Neural progenitor cell (in vitro differentiated cells): ENCODE results near the gene KCTD16. TPM values are rescaled to one million over a fixed set of nuclear protein-coding genes. Genes with fewer than 3 reads are reported as not detected.

Source experiments
- DNase-seq: peaks from one replicate; pipeline ENCODE4 v3.0.0-alpha.2; 2016; ENCODE audit warnings: low spot score
- H2AFZ ChIP-seq: fragments of 200-600 bp; sonication (generic); replicated peaks from 2 replicates; pipeline ENCODE4 v1.6.1; 2016; ENCODE audit warnings: antibody characterized with exemption
- H3F3A ChIP-seq: fragments of 200-600 bp; sonication (generic); 2 replicates; pipeline ENCODE4 v1.6.1; 2016; ENCODE audit warnings: antibody characterized with exemption, low read depth
- H3K27ac ChIP-seq: fragments of 200-600 bp; sonication (generic); 2 replicates; pipeline ENCODE4 v1.5.1; 2016; ENCODE audit warnings: mild to moderate bottlenecking
- H3K27me3 ChIP-seq: fragments of 200-600 bp; sonication (generic); 2 replicates; pipeline ENCODE4 v1.6.1; 2016; ENCODE audit warnings: mild to moderate bottlenecking, moderate library complexity
- H3K36me3 ChIP-seq: fragments of 200-600 bp; sonication (generic); 2 replicates; pipeline ENCODE4 v1.5.1; 2016
- H3K4me1 ChIP-seq: fragments of 200-600 bp; sonication (generic); 2 replicates; pipeline ENCODE4 v1.6.1; 2016; ENCODE audit warnings: mixed run types
- H3K4me2 ChIP-seq: fragments of 200-600 bp; sonication (generic); 2 replicates; pipeline ENCODE4 v1.6.1; 2016
- H3K4me3 ChIP-seq: fragments of 200-600 bp; sonication (generic); 2 replicates; pipeline ENCODE4 v1.5.1; 2016
- H3K79me2 ChIP-seq: fragments of 200-600 bp; sonication (generic); 2 replicates; pipeline ENCODE4 v1.6.1; 2016; ENCODE audit warnings: low read depth
- H3K9ac ChIP-seq: fragments of 200-600 bp; sonication (generic); 2 replicates; pipeline ENCODE4 v1.6.1; 2016
- H3K9me3 ChIP-seq: fragments of 200-600 bp; sonication (generic); 2 replicates; pipeline ENCODE4 v1.5.1; 2016; ENCODE audit warnings: low read depth
- H4K20me1 ChIP-seq: fragments of 200-600 bp; sonication (generic); 2 replicates; pipeline ENCODE4 v1.6.1; 2016; ENCODE audit warnings: low read depth
- H3K27ac Mint-ChIP-seq: 3 replicates; pipeline ENCODE4 v1.8.0; 2021; ENCODE audit warnings: mixed read lengths
- H3K27me3 Mint-ChIP-seq: 2 replicates; pipeline ENCODE4 v1.8.0; 2022; ENCODE audit warnings: low read depth, mild to moderate bottlenecking, inconsistent platforms, moderate library complexity, mixed read lengths; ENCODE audit not compliant: insufficient read depth
- H3K36me3 Mint-ChIP-seq: 3 replicates; pipeline ENCODE4 v1.8.0; 2021; ENCODE audit warnings: mixed read lengths
- H3K4me1 Mint-ChIP-seq: 3 replicates; pipeline ENCODE4 v1.8.0; 2021; ENCODE audit warnings: mixed read lengths
- H3K4me3 Mint-ChIP-seq: 3 replicates; pipeline ENCODE4 v1.8.0; 2021; ENCODE audit warnings: mild to moderate bottlenecking, moderate library complexity, mixed read lengths
- H3K9me3 Mint-ChIP-seq: 3 replicates; pipeline ENCODE4 v1.8.0; 2020; ENCODE audit warnings: mixed read lengths
- EZH2 ChIP-seq: fragments of 200-600 bp; sonication (generic); IDR thresholded peaks from 2 replicates; pipeline ENCODE4 v1.6.1; 2017; ENCODE audit warnings: antibody characterized with exemption, mild to moderate bottlenecking, moderate library complexity
- EZH2phosphoT487 ChIP-seq: fragments of 200-600 bp; sonication (generic); IDR thresholded peaks from 2 replicates; pipeline ENCODE4 v1.6.1; 2017; ENCODE audit warnings: antibody characterized with exemption
- total RNA-seq: library from RNA; depleted of rRNA; stranded (reverse); fragments of >200 nt; gene quantifications from 2 replicates; pipeline ENCODE4 v1.2.3, GENCODE V29; 2015; ENCODE audit warnings: low replicate concordance
- TF ChIP-seq, protein P1 (sequence below): fragments of 200-600 bp; sonication (generic); IDR thresholded peaks from 2 replicates; pipeline ENCODE4 v1.5.1; 2017; ENCODE audit warnings: antibody characterized with exemption, mild to moderate bottlenecking

KCTD16 gene
- total RNA-seq, 1 donor from 2014 or later: 1.6 TPM

GRCh38 chr5:144260121-144260520 lies 89.4 kb downstream of the KCTD16 start:
- Mint-ChIP-seq H3K27ac (no peak overlapping the region), H3K27me3 (no peaks in the 10 kb centered on the region), H3K4me1 (peaks cover 7% of the 10 kb centered on the region), H3K36me3 (no peaks in the 10 kb centered on the region), H3K9me3 (no peaks in the 10 kb centered on the region), H3K4me3 (no peak overlapping the region)
- no peak overlapping the region for H3K4me3 ChIP-seq
- no peak for DNase-seq
- no peaks in the 10 kb centered on the region for H3K4me1 ChIP-seq
- no peak overlapping the region for H2AFZ ChIP-seq
- no peaks in the 10 kb centered on the region for H3K27me3 ChIP-seq
- no peaks in the 10 kb centered on the region for H3K79me2 ChIP-seq
- TF ChIP-seq EZH2phosphoT487 (no peak), EZH2 (no peak)
- TF ChIP-seq, protein P1, sequence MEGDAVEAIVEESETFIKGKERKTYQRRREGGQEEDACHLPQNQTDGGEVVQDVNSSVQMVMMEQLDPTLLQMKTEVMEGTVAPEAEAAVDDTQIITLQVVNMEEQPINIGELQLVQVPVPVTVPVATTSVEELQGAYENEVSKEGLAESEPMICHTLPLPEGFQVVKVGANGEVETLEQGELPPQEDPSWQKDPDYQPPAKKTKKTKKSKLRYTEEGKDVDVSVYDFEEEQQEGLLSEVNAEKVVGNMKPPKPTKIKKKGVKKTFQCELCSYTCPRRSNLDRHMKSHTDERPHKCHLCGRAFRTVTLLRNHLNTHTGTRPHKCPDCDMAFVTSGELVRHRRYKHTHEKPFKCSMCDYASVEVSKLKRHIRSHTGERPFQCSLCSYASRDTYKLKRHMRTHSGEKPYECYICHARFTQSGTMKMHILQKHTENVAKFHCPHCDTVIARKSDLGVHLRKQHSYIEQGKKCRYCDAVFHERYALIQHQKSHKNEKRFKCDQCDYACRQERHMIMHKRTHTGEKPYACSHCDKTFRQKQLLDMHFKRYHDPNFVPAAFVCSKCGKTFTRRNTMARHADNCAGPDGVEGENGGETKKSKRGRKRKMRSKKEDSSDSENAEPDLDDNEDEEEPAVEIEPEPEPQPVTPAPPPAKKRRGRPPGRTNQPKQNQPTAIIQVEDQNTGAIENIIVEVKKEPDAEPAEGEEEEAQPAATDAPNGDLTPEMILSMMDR: no peak
- no peak overlapping the region for H3K27ac ChIP-seq
- H3K4me2 ChIP-seq: no peak overlapping the region
- H3K9me3 ChIP-seq: no peaks in the 10 kb centered on the region
- H3K9ac ChIP-seq: no peak overlapping the region
- H4K20me1 ChIP-seq: no peaks in the 10 kb centered on the region
- H3F3A ChIP-seq: no peaks in the 10 kb centered on the region
- no peaks in the 10 kb centered on the region for H3K36me3 ChIP-seq

GRCh38 chr5:144265643-144266247 lies 95.1 kb downstream of the KCTD16 start:
- no peak overlapping the region for H3K4me3 Mint-ChIP-seq
- H3K4me1 ChIP-seq: peaks cover 8% of the 10 kb centered on the region
- H3K27ac ChIP-seq: no peak overlapping the region
- H3K27me3 ChIP-seq: no peaks in the 10 kb centered on the region
- peaks cover 2% of the 10 kb centered on the region for H3K4me1 Mint-ChIP-seq
- H3K36me3 ChIP-seq: no peaks in the 10 kb centered on the region
- H3K4me2 ChIP-seq: no peak overlapping the region
- TF ChIP-seq EZH2phosphoT487: no peak
- TF ChIP-seq EZH2: no peak
- TF ChIP-seq, protein P1: no peak
- DNase-seq: no peak
- no peaks in the 10 kb centered on the region for H3F3A ChIP-seq
- no peaks in the 10 kb centered on the region for H3K27me3 Mint-ChIP-seq
- H3K27ac Mint-ChIP-seq: no peak overlapping the region
- H3K9me3 Mint-ChIP-seq: peaks cover 14% of the 10 kb centered on the region
- H3K4me3 ChIP-seq: no peak overlapping the region
- no peaks in the 10 kb centered on the region for H3K36me3 Mint-ChIP-seq
- H3K9ac ChIP-seq: no peak overlapping the region
- H4K20me1 ChIP-seq: no peaks in the 10 kb centered on the region
- H3K9me3 ChIP-seq: peaks cover 5% of the 10 kb centered on the region
- H2AFZ ChIP-seq: no peak overlapping the region
- H3K79me2 ChIP-seq: no peaks in the 10 kb centered on the region

DNA sequence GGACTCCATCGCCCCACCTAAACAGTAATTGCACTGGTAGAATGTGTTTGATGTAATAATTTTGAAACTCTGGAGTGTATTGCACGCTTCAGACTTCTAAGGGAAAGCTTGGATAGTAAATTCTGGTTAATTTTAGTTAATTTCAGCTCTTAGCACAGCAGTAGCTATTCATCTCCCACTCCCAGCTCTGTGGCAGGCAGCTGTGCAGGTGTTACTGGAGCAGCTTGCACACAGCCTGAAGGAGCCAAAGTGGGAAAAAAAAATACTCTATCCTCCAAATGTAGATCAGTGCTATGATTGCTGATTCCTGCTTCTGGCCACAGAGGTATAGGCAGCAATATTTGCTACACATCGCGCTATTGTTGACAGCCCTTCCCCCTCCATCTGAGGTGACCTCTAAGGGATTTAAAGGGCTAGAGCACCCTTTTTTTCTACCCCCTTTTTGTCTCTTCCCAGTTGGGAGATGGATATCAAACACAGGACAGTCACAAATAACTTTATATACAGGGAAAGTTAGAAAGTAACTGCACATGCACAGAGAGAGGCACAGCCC lies 97.4 kb downstream of the KCTD16 start:
- H3K9me3 ChIP-seq: peaks cover 5% of the 10 kb centered on the region
- Mint-ChIP-seq H3K36me3 (no peaks in the 10 kb centered on the region), H3K4me3 (no peak overlapping the region), H3K27me3 (no peaks in the 10 kb centered on the region), H3K4me1 (no peaks in the 10 kb centered on the region), H3K9me3 (peaks cover 29% of the 10 kb centered on the region), H3K27ac (no peak overlapping the region)
- no peaks in the 10 kb centered on the region for H3K36me3 ChIP-seq
- peaks cover 8% of the 10 kb centered on the region for H3K4me1 ChIP-seq
- H4K20me1 ChIP-seq: no peaks in the 10 kb centered on the region
- H2AFZ ChIP-seq: peak overlapping the region; percentile 70
- TF ChIP-seq, protein P1: no peak
- no peak for TF ChIP-seq EZH2phosphoT487
- TF ChIP-seq EZH2: no peak
- no peaks in the 10 kb centered on the region for H3F3A ChIP-seq
- no peaks in the 10 kb centered on the region for H3K27me3 ChIP-seq
- no peak overlapping the region for H3K4me2 ChIP-seq
- no peak overlapping the region for H3K4me3 ChIP-seq
- no peak overlapping the region for H3K9ac ChIP-seq
- no peaks in the 10 kb centered on the region for H3K79me2 ChIP-seq
- DNase-seq: no peak
- no peak overlapping the region for H3K27ac ChIP-seq
